HG03442 (cell line): Measurements from ENCODE around the gene KNDC1.
"Not testable (repeated sequence)": the region's sequence is repeated elsewhere in the genome, so short reads cannot be mapped to it uniquely, and the experiment has no call there.

Source experiments
- ATAC-seq: cut with Tn5 transposase; IDR thresholded peaks from one replicate; pipeline ENCODE4 v1.9.1; 2021; ENCODE audit warnings: mild to moderate bottlenecking, moderate library complexity; ENCODE audit not compliant: unreplicated experiment

KNDC1 gene

GRCh38 chr10:133124357-133125211 is 35.4 kb upstream of the KNDC1 start:
- ATAC-seq, result no peak

- ATAC-seq, result no peak
Observed at GRCh38 chr10:133125901-133126300, 34.1 kb upstream of the KNDC1 start.

- no peak for ATAC-seq
Observed at GRCh38 chr10:133126431-133127290, 33.4 kb upstream of the KNDC1 start.

DNA sequence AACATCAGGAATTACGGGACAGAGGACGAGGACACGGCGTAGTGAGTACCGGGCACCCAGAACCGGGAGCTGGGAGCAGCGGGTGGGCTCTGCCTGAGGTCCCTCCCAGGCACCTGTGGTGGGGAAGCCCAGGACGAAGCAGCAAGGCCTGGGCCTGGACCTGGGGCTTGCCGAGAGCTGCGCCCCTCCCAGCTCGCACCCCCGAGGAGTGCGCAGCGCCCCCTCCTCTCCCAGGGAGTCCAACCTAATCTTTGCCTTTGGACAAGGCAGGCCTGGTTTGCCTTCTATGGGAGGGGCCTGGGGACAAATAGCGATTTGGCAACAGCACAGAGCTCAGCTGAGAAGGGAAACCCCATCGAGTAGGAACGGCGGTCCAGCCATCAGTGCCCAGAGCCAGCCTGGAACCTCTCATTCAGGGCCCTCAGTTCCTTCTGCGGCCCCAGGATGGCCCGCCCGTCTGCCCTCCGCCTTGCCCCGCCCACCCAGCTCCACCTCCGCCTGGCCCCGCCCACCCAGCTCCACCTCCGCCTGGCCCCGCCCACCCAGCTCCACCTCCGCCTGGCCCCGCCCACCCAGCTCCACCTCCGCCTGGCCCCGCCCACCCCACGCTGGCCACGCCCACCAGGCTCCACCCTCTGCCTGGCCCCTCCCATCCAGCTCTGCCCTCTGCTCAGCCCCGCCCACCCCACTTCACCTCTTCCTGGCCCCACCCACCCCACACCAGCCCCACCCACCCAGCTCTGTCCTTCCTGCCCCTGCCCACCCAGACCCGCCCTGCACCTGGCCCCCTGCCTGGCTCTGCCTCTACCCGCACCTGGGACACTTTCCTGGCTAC is 32.5 kb upstream of the KNDC1 start:
- ATAC-seq, result no peak

- no peak for ATAC-seq
Observed at GRCh38 chr10:133128126-133129070, 31.6 kb upstream of the KNDC1 start.

DNA sequence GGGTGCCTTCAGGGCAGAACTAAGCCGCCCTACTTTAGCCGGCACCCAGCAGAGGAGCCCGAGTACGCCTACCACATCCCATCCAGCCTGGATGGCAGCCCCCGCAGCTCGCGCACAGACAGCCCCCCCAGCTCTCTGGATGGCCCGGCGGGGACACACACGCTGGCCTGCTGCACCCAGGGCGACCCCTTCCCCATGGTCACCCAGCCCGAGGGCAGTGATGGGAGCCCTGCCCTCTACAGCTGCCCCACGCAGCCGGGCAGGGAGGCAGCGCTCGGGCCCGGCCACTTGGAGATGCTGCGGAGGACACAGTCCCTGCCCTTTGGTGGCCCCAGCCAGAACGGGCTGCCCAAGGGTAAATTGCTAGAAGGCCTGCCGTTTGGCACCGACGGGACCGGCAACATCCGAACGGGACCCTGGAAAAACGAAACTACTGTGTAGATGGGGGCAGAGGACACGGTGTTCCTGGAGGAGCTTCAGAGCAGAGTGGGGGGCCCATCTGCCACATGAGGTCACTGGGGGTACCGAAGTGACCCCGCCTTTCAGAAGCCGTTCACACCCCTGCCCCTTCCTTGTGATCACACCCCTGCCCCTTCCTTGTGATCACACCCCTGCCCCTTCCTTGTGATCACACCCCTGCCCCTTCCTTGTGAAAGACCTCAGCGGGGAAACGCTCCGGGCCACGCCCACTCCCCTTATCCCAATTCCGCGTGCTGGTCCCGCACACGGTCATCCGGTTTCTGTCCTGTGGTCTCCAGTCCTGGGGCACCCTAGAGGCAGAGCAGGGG is 30.8 kb upstream of the KNDC1 start:
- no peak for ATAC-seq

- no peak for ATAC-seq
Observed at GRCh38 chr10:133129859-133130495, 30.0 kb upstream of the KNDC1 start.

GRCh38 chr10:133130602-133131001 is 29.4 kb upstream of the KNDC1 start:
- no peak for ATAC-seq

GRCh38 chr10:133131053-133131452 is 29.0 kb upstream of the KNDC1 start:
- no peak for ATAC-seq

GRCh38 chr10:133131734-133132472 is 28.1 kb upstream of the KNDC1 start:
- no peak for ATAC-seq

- ATAC-seq, result no peak
Observed at GRCh38 chr10:133132473-133133291, 27.3 kb upstream of the KNDC1 start.

- ATAC-seq, result no peak
Observed at GRCh38 chr10:133133471-133134231, 26.4 kb upstream of the KNDC1 start.

DNA sequence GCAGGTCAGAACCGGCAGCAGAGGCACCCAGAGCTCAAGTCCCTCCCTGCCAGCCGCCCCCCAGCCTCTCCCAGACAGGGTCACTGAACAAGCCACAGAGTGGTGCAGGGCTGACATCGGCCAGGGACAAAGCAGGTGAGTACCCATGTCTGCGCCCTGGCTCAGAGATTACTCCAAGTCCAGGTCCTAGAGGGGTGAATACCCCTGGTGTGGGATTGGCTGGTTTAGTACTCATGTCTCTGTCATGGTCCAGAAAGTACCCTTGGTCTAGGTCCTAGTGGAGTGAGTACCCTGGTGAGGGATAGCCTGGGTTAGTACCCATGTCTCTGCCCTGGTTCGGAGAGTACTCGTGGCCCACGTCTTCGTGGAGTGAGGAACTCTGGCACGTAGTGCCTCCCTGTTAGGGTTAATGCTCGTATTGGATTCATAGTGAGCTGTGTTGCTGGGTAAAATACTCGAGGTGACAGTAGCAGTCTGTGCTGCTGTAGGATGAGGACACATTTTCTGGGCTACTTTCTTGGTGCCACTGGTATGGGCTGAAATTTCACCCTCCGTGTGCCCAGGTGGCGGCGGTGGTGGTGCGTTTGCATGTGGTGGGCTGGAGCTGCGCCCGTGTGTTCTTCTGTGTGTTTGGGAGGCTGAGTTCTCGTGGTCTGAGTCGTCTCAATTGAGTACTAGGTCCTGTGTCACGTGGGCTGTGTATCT is 25.5 kb upstream of the KNDC1 start:
- ATAC-seq, result no peak

DNA sequence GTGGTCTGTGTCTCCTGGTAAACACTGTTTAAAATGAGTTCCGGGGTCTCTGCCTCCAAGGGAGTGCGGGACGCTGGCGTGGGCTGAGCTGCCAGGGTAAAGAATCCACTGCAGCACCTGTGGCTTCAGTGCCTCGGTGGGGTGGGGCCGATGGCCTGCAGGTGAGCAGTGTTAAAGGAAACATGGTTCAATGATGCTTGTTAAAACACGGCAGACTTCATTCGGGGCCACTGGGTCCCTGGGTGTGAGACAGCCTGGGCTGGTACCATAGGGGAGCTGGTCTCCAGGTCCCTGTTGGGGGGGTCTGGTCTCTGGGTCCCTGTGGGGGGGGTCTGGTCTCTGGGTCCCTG is 24.9 kb upstream of the KNDC1 start:
- no peak for ATAC-seq

- ATAC-seq, result not testable (repeated sequence)
Observed at GRCh38 chr10:133137486-133138145, 22.4 kb upstream of the KNDC1 start.
